HT1080 (cell line): ENCODE data around the gene TMPRSS11F. TPM values are rescaled to one million over a fixed set of nuclear protein-coding genes. Genes with fewer than 3 reads are reported as not detected.
A peak's percentile ranks its signal among the peaks of the same experiment; 100 is the strongest.

Experiments
- DNase-seq: peaks from one replicate; pipeline ENCODE4 v3.0.0-alpha.2; 2015; ENCODE audit warnings: low read depth
- small RNA-seq: library from RNA; depleted of rRNA; stranded (forward); fragments of <200 nt; gene quantifications from one replicate; pipeline ENCODE3, GENCODE V24; 2014
- total RNA-seq: library from RNA; depleted of rRNA; stranded (reverse); fragments of >200 nt; shearing (Covaris generic); gene quantifications from 2 replicates; pipeline ENCODE4 v1.2.3, GENCODE V29; 2014; rRNA removed

TMPRSS11F gene
- total RNA-seq, 1 experiment from 2014 or later, result not detected

DNA sequence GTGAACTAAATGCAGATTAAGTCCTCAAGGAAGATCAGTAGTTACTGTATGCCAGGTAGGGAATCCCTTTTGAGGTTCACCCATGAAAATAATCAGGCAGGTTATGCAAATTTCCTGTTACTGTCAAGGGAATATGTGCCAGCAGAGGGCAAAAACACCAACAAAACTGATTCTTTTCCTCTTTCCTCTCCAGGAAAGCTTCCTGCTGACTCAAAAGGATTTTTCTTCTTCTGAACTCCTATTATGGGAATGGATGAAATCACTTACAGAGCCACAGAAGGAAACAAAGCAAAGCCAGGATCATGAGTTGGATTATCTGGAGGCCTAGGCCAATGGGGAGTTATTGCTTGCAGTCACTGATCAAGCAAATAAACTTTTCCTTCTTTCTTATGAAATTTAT is 49.7 kb downstream of the TMPRSS11F start:
- DNase-seq, result peak; percentile 34

- DNase-seq, result no peak
These were observed 51.9 kb downstream of the TMPRSS11F start for GRCh38 chr4:68077737-68078136.

- no peak for DNase-seq
These were observed 52.4 kb downstream of the TMPRSS11F start for GRCh38 chr4:68077301-68077700.

DNA sequence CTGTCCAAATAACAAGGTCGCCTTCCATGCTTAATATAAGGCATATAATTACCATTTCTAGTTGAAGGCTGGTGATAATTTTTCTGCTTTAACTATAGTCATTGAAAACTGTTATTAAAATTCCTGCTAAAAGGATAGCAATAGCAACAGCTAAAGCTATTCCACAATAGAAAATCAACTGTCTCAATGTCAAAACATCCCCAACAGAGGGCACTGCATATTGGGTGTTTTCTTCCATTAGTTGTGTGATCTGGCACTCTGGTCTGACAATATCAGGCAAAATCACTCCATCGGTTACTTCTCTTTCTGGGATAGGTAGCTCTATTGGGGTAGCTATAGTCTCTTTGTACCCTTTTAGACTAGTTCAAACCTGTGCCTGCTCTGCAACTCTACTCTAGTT is 53.5 kb downstream of the TMPRSS11F start:
- DNase-seq, result no peak

DNA sequence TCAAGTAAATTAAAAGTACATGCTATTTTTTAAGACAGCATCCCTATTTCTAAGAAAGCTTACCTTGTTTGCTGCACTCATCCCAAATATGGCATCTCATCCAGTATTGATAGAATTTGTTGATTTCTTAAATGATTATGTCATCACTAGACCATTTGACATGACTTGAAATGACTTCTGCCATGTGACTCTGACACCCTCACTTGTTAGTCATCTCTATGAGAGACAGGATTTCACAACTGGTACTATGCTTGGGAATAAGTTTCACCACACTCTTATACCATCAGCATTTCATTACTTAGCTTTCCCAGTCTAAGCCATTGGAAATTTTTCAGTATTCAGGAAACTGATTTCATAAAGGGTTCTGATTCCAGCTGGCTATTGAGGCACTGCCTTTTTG is 55.3 kb downstream of the TMPRSS11F start:
- peak; percentile 59 for DNase-seq

GRCh38 chr4:68070302-68070701 is 59.4 kb downstream of the TMPRSS11F start:
- no peak for DNase-seq

GRCh38 chr4:68062501-68062900 is 67.2 kb downstream of the TMPRSS11F start:
- DNase-seq, result no peak

DNA sequence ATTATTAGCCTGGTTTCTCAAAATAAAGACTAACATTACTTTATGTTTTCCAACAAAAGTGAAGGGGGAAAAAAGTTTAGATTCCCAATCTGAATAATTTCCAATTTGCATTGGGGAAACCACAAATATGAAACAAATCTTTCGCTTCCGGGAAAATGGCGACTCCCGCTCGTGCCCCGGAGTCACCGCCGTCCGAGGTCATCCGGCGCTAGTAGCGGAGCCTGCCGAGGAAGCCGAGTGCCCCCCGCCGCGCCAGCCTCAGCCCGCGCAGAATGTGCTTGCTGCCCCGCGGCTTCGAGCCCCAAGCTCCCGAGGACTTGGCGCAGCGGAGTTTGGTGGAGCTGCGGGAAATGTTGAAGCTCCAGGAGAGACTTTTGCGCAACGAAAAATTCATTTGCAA is 91.4 kb downstream of the TMPRSS11F start:
- DNase-seq, result no peak

GRCh38 chr4:68021185-68021584 is 108.5 kb downstream of the TMPRSS11F start:
- DNase-seq, result peak; percentile 71

DNA sequence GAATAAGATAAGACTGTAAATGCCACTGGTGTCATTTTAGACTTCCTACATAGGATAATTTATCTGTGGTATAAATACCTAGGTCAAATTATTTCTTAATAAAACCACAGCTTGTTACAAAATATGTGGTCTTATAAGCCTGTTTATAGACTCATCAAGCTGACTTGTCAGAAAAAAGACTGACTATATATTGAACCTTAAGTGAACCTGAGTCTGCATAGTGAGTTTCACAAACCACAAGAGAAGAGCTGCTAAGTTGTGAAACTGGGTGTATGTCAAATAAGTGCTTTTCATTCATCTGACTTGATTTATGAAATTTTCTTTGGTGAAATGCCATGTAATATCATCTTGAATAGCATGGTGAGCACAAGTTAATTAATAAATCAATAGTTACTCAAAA is 118.0 kb downstream of the TMPRSS11F start:
- DNase-seq, result no peak

Small RNA genes within 50 kb of the gene (small RNA-seq; reads per million reads assigned to genes)
- not detected for gene RNU6-95P

Other genes with a start within 250 kb of the TMPRSS11F start
- gene TMPRSS11D, start 245.9 kb downstream of the TMPRSS11F start, total RNA-seq, result not detected in 2 replicates
- not detected in 2 replicates for gene TMPRSS11A, start 166.4 kb downstream of the TMPRSS11F start, total RNA-seq
- gene TMPRSS11B, start 115.8 kb upstream of the TMPRSS11F start, total RNA-seq, result not detected in 2 replicates
- 38.5 and 43.7 TPM in 2 replicates for gene YTHDC1, start 220.2 kb upstream of the TMPRSS11F start, total RNA-seq